Transverse colon (tissue), 4 donors: ENCODE results near the gene CRB1.

Experiments used
- CTCF ChIP-seq, 5 experiments: fragments of 200-600 bp in 3 of 5; fragments of 450-650 bp in 2 of 5; sonication (generic) in 3 of 5; IDR thresholded peaks; 1 replicate in 2 of 5; 2 replicates in 3 of 5; pipeline ENCODE4 v1.5.1; 2016 to 2017; ENCODE audit warnings: antibody characterized with exemption in 5 of 5, inconsistent platforms in 3 of 5, mild to moderate bottlenecking in 2 of 5, moderate library complexity in 1 of 5
- EP300 ChIP-seq: sonication (generic); formaldehyde crosslinking; IDR thresholded peaks from one replicate; pipeline ENCODE4 v1.6.1; 2017; ENCODE audit warnings: antibody characterized with exemption, low read depth
- POLR2A ChIP-seq: fragments of 450-650 bp; IDR thresholded peaks from one replicate; pipeline ENCODE4 v1.6.1; 2016; ENCODE audit warnings: antibody characterized with exemption, mild to moderate bottlenecking, moderate library complexity
- POLR2AphosphoS5 ChIP-seq, 3 donors: sonication (generic); formaldehyde crosslinking; IDR thresholded peaks; one replicate each; pipeline ENCODE4 v1.6.1; 2016; ENCODE audit warnings: antibody characterized with exemption in 3 of 3

GRCh38 chr1:197284325-197284724 lies 16.3 kb downstream of the CRB1 start:
- TF ChIP-seq CTCF (IDR thresholded peaks at IDR 0.05) (no peak), POLR2A (no peak), POLR2AphosphoS5 (IDR thresholded peaks at IDR 0.05) (no peak), EP300 (no peak)
